Neural crest cell (in vitro differentiated cells): ENCODE measurements around the gene GRM8. TPM values are rescaled to one million over a fixed set of nuclear protein-coding genes. Genes with fewer than 3 reads are reported as not detected.
"Not testable (repeated sequence)": the region's sequence is repeated elsewhere in the genome, so short reads cannot be mapped to it uniquely, and the experiment has no call there.

Experiments
- DNase-seq: peaks from one replicate; pipeline ENCODE4 v3.0.0; 2021; ENCODE audit warnings: low read depth, mixed read lengths, low spot score
- H3K27ac Mint-ChIP-seq: one replicate; pipeline ENCODE4 v1.8.0; 2021; ENCODE audit warnings: mild to moderate bottlenecking, mixed read lengths; ENCODE audit not compliant: unreplicated experiment
- H3K27me3 Mint-ChIP-seq: 2 replicates; pipeline ENCODE4 v1.8.0; 2021; ENCODE audit warnings: low read depth, mild to moderate bottlenecking, mixed read lengths
- H3K36me3 Mint-ChIP-seq: 2 replicates; pipeline ENCODE4 v1.8.0; 2021; ENCODE audit warnings: low read depth, mild to moderate bottlenecking, mixed read lengths
- H3K4me1 Mint-ChIP-seq: 2 replicates; pipeline ENCODE4 v1.8.0; 2021; ENCODE audit warnings: mixed read lengths
- H3K4me3 Mint-ChIP-seq: one replicate; pipeline ENCODE4 v1.8.0; 2021; ENCODE audit warnings: mild to moderate bottlenecking, mixed read lengths
- H3K9me3 Mint-ChIP-seq: 2 replicates; pipeline ENCODE4 v1.8.0; 2021; ENCODE audit warnings: mixed read lengths
- CTCF ChIP-seq: fragments of 200-600 bp; sonication (generic); conservative IDR thresholded peaks from 2 replicates; pipeline ENCODE4 v1.5.0; 2021; ENCODE audit warnings: antibody characterized with exemption, mild to moderate bottlenecking
- total RNA-seq: library from RNA; stranded (reverse); gene quantifications from 2 replicates; pipeline ENCODE4 v1.2.1, GENCODE V29; 2021

The GRM8 gene
- total RNA-seq, 1 donor from 2014 or later: 2.6 TPM

GRCh38 chr7:126685018-126685573, 567.6 kb downstream of the GRM8 start:
- no peak for TF ChIP-seq CTCF
- H3K27ac Mint-ChIP-seq: no peak overlapping the region
- H3K27me3 Mint-ChIP-seq: no peaks in the 10 kb centered on the region
- peaks cover 9% of the 10 kb centered on the region for H3K9me3 Mint-ChIP-seq
- DNase-seq: no peak
- H3K4me3 Mint-ChIP-seq: no peak overlapping the region
- H3K36me3 Mint-ChIP-seq: peaks cover 4% of the 10 kb centered on the region
- peaks cover 10% of the 10 kb centered on the region for H3K4me1 Mint-ChIP-seq

GRCh38 chr7:126682176-126682575, 570.6 kb downstream of the GRM8 start:
- Mint-ChIP-seq H3K9me3 (no peaks in the 10 kb centered on the region), H3K4me1 (no peaks in the 10 kb centered on the region), H3K27ac (no peak overlapping the region), H3K4me3 (no peak overlapping the region), H3K36me3 (no peaks in the 10 kb centered on the region), H3K27me3 (no peaks in the 10 kb centered on the region)
- TF ChIP-seq CTCF: no peak
- DNase-seq: no peak

GRCh38 chr7:126668762-126669161, 584.0 kb downstream of the GRM8 start:
- not testable (repeated sequence) for H3K27ac Mint-ChIP-seq, H3K27me3 Mint-ChIP-seq, H3K4me3 Mint-ChIP-seq, H3K9me3 Mint-ChIP-seq, H3K36me3 Mint-ChIP-seq, H3K4me1 Mint-ChIP-seq, DNase-seq

- H3K9me3 Mint-ChIP-seq: no peaks in the 10 kb centered on the region
- no peak overlapping the region for H3K4me3 Mint-ChIP-seq
- H3K27ac Mint-ChIP-seq: no peak overlapping the region
- no peak for TF ChIP-seq CTCF
- DNase-seq: no peak
- H3K4me1 Mint-ChIP-seq: no peaks in the 10 kb centered on the region
- no peaks in the 10 kb centered on the region for H3K27me3 Mint-ChIP-seq
- peaks cover 2% of the 10 kb centered on the region for H3K36me3 Mint-ChIP-seq
Measured at GRCh38 chr7:126668367-126668752, 584.4 kb downstream of the GRM8 start.

GRCh38 chr7:126667742-126668366, 584.9 kb downstream of the GRM8 start:
- no peak for DNase-seq
- Mint-ChIP-seq H3K4me3 (no peak overlapping the region), H3K27me3 (no peaks in the 10 kb centered on the region), H3K27ac (no peak overlapping the region), H3K36me3 (peaks cover 2% of the 10 kb centered on the region), H3K4me1 (no peaks in the 10 kb centered on the region), H3K9me3 (no peaks in the 10 kb centered on the region)
- no peak for TF ChIP-seq CTCF

- no peak for DNase-seq
- Mint-ChIP-seq H3K36me3 (no peaks in the 10 kb centered on the region), H3K9me3 (no peaks in the 10 kb centered on the region), H3K27me3 (no peaks in the 10 kb centered on the region), H3K4me1 (no peaks in the 10 kb centered on the region), H3K27ac (no peak overlapping the region), H3K4me3 (no peak overlapping the region)
- TF ChIP-seq CTCF: no peak
Measured at GRCh38 chr7:126662856-126663255, 589.9 kb downstream of the GRM8 start.
